ENCODE measurements around the gene ETV7. TPM values are rescaled to one million over a fixed set of nuclear protein-coding genes. Genes with fewer than 3 reads are reported as not detected.

Gene ETV7
- total RNA-seq, 1 donor from 2014 or later, result not detected

DNA sequence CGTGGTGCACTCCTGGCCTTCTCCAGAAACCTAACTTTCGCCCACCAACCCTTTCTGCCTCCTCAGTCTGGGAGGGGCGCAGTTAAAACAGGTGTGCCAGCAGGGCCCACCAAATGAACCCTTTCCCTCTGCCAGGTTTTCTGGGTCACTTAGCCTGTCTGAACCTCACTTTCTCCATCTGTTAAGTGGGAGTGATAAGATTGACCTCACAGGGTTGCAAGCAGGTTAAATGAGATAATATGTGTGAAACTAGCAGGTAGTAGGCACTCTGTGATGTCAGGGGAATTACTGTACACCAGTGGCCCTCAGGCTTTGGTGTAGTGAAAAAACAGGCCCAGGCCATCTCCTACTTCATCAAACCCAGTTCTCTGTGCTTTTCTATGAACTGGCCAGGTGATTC, 64.9 kb downstream of the ETV7 start:
- no peak for DNase-seq (ENCODE audit: low read depth, low spot score)
- Mint-ChIP-seq H3K4me1 (peaks cover 30% of the 10 kb centered on the region), H3K27ac (ENCODE audit: unreplicated experiment) (no peak overlapping the region), H3K36me3 (ENCODE audit: low read depth) (no peaks in the 10 kb centered on the region), H3K27me3 (ENCODE audit: low read depth) (no peaks in the 10 kb centered on the region), H3K9me3 (no peaks in the 10 kb centered on the region), H3K4me3 (no peak overlapping the region)
- TF ChIP-seq, protein P1, sequence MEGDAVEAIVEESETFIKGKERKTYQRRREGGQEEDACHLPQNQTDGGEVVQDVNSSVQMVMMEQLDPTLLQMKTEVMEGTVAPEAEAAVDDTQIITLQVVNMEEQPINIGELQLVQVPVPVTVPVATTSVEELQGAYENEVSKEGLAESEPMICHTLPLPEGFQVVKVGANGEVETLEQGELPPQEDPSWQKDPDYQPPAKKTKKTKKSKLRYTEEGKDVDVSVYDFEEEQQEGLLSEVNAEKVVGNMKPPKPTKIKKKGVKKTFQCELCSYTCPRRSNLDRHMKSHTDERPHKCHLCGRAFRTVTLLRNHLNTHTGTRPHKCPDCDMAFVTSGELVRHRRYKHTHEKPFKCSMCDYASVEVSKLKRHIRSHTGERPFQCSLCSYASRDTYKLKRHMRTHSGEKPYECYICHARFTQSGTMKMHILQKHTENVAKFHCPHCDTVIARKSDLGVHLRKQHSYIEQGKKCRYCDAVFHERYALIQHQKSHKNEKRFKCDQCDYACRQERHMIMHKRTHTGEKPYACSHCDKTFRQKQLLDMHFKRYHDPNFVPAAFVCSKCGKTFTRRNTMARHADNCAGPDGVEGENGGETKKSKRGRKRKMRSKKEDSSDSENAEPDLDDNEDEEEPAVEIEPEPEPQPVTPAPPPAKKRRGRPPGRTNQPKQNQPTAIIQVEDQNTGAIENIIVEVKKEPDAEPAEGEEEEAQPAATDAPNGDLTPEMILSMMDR (conservative IDR thresholded peaks at IDR 0.05), result no peak

DNA sequence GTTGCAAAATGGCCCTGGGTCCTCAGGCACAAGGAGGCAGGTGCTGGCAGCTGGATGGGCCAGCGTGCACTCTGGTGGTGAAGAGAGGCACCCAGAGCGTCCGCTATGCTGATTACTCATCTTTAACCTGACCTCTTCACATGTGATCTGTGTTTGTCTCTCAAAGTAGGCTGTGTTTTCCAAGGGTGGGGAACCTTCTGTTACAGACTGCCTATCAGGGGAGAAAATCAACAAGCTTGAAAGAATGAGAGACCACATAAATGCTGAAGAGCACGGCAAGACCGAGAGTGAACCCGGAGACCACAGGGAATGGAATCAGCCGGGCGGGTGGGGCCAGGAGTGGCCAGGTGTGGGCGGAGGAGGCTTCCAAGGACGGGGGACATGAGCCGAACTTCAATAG, 67.0 kb downstream of the ETV7 start:
- no peak overlapping the region for H3K27ac Mint-ChIP-seq (ENCODE audit: unreplicated experiment)
- H3K9me3 Mint-ChIP-seq, result no peaks in the 10 kb centered on the region
- peaks cover 9% of the 10 kb centered on the region for H3K4me1 Mint-ChIP-seq
- H3K27me3 Mint-ChIP-seq (ENCODE audit: low read depth), result peaks cover 3% of the 10 kb centered on the region
- H3K4me3 Mint-ChIP-seq, result no peak overlapping the region
- DNase-seq (ENCODE audit: low read depth, low spot score), result no peak
- no peaks in the 10 kb centered on the region for H3K36me3 Mint-ChIP-seq (ENCODE audit: low read depth)
- TF ChIP-seq, protein P1 (conservative IDR thresholded peaks at IDR 0.05), result no peak

DNA sequence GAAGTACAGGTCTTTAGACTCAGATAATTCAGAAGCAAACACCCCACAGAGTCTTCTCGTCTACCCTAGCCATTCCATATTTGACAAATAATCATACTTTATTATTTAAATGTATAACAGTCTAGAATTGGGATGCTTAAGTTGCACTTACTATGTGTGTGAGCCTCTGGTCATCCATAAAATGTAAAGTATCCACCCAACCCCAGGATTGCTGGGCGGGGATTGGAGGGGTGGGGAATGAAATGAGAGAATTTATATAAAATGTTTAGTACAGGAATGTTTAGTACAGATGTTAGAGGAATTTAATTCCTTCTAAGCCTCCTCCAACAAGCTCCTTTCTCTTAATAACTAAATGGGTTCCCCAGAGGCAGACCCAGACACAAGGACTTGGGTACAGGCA, 67.6 kb downstream of the ETV7 start:
- Mint-ChIP-seq H3K4me1 (peaks cover 9% of the 10 kb centered on the region), H3K9me3 (no peaks in the 10 kb centered on the region), H3K27me3 (ENCODE audit: low read depth) (peaks cover 3% of the 10 kb centered on the region), H3K27ac (ENCODE audit: unreplicated experiment) (no peak overlapping the region), H3K4me3 (no peak overlapping the region), H3K36me3 (ENCODE audit: low read depth) (no peaks in the 10 kb centered on the region)
- DNase-seq (ENCODE audit: low read depth, low spot score), result no peak
- TF ChIP-seq, protein P1 (conservative IDR thresholded peaks at IDR 0.05), result no peak

DNA sequence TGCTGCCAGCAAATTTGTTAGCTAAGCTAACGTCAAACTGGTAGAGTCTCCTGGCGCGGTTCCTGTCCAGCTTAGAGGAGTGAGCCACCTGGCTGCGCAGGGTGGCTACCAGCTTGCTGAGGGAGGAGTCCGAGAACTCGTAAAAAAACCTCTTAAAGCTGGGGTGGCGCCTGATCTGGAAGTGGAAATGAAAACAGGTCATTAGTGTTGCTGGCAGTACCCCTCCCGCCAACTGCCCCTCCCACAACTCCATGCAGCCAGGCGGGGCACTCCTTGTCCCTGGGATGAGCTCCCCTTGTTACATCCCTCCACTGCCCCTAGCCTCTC, 68.1 kb downstream of the ETV7 start:
- H3K27me3 Mint-ChIP-seq (ENCODE audit: low read depth), result peaks cover 3% of the 10 kb centered on the region
- no peaks in the 10 kb centered on the region for H3K9me3 Mint-ChIP-seq
- TF ChIP-seq, protein P1 (conservative IDR thresholded peaks at IDR 0.05), result no peak
- no peaks in the 10 kb centered on the region for H3K36me3 Mint-ChIP-seq (ENCODE audit: low read depth)
- H3K4me1 Mint-ChIP-seq, result peaks cover 10% of the 10 kb centered on the region
- H3K4me3 Mint-ChIP-seq, result no peak overlapping the region
- H3K27ac Mint-ChIP-seq (ENCODE audit: unreplicated experiment), result no peak overlapping the region
- no peak for DNase-seq (ENCODE audit: low read depth, low spot score)

DNA sequence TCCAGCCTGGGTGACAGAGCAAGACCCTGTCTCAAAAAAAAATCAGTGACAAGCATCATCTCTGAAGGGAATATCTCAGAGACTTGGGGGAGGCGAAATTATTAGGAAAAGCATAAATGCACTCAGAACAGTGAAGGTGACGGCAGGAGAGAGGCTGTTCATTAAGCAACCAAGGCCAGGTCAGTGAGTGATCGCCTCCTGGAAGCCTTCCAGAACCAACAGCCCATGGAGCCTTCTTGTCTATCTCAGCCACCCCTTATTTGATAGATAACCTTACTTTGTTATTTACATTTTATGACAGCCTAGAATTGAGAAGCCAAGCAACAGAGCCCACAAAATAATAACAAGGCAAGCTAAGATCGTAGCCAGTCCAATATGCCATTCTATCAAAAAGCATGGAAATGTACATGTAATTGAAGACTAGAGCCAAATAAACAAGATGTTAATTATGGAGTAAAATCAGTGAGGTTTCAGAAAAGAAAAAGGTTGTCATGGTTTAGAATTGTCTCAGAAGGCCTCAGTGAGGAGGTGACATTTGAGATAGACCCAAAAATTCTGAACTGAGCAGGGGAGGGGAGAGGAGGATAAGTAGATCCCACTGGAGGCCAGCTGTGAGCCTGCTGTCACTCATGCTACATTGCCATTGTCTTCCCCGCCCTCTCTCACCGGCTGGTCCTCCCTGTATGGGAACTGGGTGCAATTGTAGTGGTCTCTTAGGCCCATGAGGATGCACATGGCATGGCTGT, 68.6 kb downstream of the ETV7 start:
- Mint-ChIP-seq H3K36me3 (ENCODE audit: low read depth) (no peaks in the 10 kb centered on the region), H3K9me3 (no peaks in the 10 kb centered on the region), H3K4me1 (peaks cover 15% of the 10 kb centered on the region), H3K27ac (ENCODE audit: unreplicated experiment) (no peak overlapping the region), H3K27me3 (ENCODE audit: low read depth) (peaks cover 3% of the 10 kb centered on the region), H3K4me3 (no peak overlapping the region)
- DNase-seq (ENCODE audit: low read depth, low spot score), result no peak
- TF ChIP-seq, protein P1 (conservative IDR thresholded peaks at IDR 0.05), result no peak

Measured in neural crest cell (in vitro differentiated cells).